ENCODE results near the gene EHBP1. TPM values are rescaled to one million over a fixed set of nuclear protein-coding genes. Genes with fewer than 3 reads are reported as not detected.

The EHBP1 gene
- total and polyA plus RNA-seq, 2 experiments from 2014 or later, result 27.2 to 47.9 TPM

DNA sequence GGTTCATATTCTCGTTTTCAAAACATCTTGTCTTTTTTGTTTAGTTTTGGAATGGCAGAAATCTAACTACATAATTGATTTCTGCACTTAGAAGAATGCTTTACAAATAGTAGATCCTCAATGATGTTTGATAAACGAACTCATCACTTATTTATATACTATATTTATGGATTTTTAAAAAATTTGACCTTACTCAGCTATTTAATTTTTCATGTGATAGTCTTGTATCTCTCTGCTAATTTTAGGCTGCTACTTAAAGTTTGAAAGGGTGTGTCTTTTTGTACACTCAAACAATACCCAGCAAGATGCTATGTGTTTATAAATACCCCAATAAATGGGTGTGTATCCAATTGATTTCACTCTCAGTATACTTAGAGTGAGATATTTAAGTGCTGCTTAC lies 86.9 kb downstream of the EHBP1 start (continued):
- TF ChIP-seq ZNF331 (CRISPR knock-in tag; IDR thresholded peaks at IDR 0.05; ENCODE audit: low read depth), result no peak
- TF ChIP-seq JUNB (IDR thresholded peaks at IDR 0.05; ENCODE audit: unreplicated experiment), result no peak
- no peak for TF ChIP-seq ETS1 (IDR thresholded peaks at IDR 0.05)
- TF ChIP-seq POLR2AphosphoS5 (IDR thresholded peaks at IDR 0.05; ENCODE audit: low read depth), result no peak
- no peak for TF ChIP-seq REST (IDR thresholded peaks at IDR 0.05; ENCODE audit: unreplicated experiment)
- no peak for TF ChIP-seq STAT1 (IDR thresholded peaks at IDR 0.05; ENCODE audit: unreplicated experiment)
- TF ChIP-seq EZH2 (IDR thresholded peaks at IDR 0.05; ENCODE audit: low read depth, unreplicated experiment), result no peak

DNA sequence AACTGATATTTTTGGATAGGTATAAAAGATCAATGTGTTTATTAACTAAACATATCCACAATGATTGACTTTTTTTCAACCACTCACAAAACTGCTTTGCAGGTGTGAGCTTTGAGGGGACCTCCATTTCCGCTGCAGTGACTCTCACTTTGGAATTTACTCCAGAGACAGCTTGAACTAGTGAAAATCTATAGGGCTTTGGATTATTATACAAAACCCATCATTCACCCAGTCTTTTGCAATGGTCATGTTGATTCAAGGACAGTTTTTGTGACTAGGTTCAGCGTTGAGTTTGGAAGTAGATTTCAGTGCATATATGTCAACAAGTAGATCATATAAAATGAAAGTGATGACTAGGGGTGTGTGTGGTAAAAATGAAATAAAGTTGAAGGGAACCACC lies 87.7 kb downstream of the EHBP1 start:
- no peak overlapping the region for H3K4me2 ChIP-seq
- H3K36me3 ChIP-seq (ENCODE audit: insufficient read depth), result no peaks in the 10 kb centered on the region
- no peak overlapping the region for H3K4me3 ChIP-seq
- no peak overlapping the region for H3K4me3 Mint-ChIP-seq
- H3K4me1 Mint-ChIP-seq, result no peaks in the 10 kb centered on the region
- no peak overlapping the region for H3K27ac Mint-ChIP-seq
- TF ChIP-seq, protein P1, sequence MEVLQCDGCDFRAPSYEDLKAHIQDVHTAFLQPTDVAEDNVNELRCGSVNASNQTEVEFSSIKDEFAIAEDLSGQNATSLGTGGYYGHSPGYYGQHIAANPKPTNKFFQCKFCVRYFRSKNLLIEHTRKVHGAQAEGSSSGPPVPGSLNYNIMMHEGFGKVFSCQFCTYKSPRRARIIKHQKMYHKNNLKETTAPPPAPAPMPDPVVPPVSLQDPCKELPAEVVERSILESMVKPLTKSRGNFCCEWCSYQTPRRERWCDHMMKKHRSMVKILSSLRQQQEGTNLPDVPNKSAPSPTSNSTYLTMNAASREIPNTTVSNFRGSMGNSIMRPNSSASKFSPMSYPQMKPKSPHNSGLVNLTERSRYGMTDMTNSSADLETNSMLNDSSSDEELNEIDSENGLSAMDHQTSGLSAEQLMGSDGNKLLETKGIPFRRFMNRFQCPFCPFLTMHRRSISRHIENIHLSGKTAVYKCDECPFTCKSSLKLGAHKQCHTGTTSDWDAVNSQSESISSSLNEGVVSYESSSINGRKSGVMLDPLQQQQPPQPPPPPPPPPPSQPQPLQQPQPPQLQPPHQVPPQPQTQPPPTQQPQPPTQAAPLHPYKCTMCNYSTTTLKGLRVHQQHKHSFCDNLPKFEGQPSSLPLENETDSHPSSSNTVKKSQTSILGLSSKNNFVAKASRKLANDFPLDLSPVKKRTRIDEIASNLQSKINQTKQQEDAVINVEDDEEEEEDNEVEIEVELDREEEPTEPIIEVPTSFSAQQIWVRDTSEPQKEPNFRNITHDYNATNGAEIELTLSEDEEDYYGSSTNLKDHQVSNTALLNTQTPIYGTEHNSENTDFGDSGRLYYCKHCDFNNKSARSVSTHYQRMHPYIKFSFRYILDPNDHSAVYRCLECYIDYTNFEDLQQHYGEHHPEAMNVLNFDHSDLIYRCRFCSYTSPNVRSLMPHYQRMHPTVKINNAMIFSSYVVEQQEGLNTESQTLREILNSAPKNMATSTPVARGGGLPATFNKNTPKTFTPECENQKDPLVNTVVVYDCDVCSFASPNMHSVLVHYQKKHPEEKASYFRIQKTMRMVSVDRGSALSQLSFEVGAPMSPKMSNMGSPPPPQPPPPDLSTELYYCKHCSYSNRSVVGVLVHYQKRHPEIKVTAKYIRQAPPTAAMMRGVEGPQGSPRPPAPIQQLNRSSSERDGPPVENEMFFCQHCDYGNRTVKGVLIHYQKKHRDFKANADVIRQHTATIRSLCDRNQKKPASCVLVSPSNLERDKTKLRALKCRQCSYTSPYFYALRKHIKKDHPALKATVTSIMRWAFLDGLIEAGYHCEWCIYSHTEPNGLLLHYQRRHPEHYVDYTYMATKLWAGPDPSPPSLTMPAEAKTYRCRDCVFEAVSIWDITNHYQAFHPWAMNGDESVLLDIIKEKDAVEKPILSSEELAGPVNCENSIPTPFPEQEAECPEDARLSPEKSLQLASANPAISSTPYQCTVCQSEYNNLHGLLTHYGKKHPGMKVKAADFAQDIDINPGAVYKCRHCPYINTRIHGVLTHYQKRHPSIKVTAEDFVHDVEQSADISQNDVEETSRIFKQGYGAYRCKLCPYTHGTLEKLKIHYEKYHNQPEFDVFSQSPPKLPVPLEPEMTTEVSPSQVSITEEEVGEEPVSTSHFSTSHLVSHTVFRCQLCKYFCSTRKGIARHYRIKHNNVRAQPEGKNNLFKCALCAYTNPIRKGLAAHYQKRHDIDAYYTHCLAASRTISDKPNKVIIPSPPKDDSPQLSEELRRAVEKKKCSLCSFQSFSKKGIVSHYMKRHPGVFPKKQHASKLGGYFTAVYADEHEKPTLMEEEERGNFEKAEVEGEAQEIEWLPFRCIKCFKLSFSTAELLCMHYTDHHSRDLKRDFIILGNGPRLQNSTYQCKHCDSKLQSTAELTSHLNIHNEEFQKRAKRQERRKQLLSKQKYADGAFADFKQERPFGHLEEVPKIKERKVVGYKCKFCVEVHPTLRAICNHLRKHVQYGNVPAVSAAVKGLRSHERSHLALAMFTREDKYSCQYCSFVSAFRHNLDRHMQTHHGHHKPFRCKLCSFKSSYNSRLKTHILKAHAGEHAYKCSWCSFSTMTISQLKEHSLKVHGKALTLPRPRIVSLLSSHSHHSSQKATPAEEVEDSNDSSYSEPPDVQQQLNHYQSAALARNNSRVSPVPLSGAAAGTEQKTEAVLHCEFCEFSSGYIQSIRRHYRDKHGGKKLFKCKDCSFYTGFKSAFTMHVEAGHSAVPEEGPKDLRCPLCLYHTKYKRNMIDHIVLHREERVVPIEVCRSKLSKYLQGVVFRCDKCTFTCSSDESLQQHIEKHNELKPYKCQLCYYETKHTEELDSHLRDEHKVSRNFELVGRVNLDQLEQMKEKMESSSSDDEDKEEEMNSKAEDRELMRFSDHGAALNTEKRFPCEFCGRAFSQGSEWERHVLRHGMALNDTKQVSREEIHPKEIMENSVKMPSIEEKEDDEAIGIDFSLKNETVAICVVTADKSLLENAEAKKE (CRISPR knock-in tag; IDR thresholded peaks at IDR 0.05), result no peak
- TF ChIP-seq EZH2 (IDR thresholded peaks at IDR 0.05; ENCODE audit: low read depth, unreplicated experiment) (no peak), EZH2phosphoT487 (IDR thresholded peaks at IDR 0.05; ENCODE audit: unreplicated experiment) (no peak), ZNF114 (CRISPR knock-in tag; IDR thresholded peaks at IDR 0.05) (no peak)
- TF ChIP-seq, protein P2, sequence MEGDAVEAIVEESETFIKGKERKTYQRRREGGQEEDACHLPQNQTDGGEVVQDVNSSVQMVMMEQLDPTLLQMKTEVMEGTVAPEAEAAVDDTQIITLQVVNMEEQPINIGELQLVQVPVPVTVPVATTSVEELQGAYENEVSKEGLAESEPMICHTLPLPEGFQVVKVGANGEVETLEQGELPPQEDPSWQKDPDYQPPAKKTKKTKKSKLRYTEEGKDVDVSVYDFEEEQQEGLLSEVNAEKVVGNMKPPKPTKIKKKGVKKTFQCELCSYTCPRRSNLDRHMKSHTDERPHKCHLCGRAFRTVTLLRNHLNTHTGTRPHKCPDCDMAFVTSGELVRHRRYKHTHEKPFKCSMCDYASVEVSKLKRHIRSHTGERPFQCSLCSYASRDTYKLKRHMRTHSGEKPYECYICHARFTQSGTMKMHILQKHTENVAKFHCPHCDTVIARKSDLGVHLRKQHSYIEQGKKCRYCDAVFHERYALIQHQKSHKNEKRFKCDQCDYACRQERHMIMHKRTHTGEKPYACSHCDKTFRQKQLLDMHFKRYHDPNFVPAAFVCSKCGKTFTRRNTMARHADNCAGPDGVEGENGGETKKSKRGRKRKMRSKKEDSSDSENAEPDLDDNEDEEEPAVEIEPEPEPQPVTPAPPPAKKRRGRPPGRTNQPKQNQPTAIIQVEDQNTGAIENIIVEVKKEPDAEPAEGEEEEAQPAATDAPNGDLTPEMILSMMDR (conservative IDR thresholded peaks at IDR 0.05; ENCODE audit: low read depth in 2 of 2), result no peak
- H3K4me1 ChIP-seq (ENCODE audit: insufficient read depth), result no peaks in the 10 kb centered on the region
- H3K9me3 Mint-ChIP-seq, result no peaks in the 10 kb centered on the region
- peaks cover under 1% of the 10 kb centered on the region; the same call in 1 of the 2 replicates for H4K20me1 ChIP-seq (replicated peaks; ENCODE audit: insufficient read depth)
- H3K79me2 ChIP-seq (replicated peaks; ENCODE audit: insufficient read depth), result no peaks in the 10 kb centered on the region; the same call in 1 of the 2 replicates
- H3K27ac ChIP-seq (ENCODE audit: low read depth), result no peak overlapping the region
- no peaks in the 10 kb centered on the region for H3K36me3 Mint-ChIP-seq (ENCODE audit: low read depth)
- no peaks in the 10 kb centered on the region for H3K9me2 ChIP-seq (ENCODE audit: insufficient read depth)
- no peak overlapping the region for H2AFZ ChIP-seq
- DNase-seq (ENCODE audit: low spot score) (no peak), ATAC-seq (no peak)
- no peaks in the 10 kb centered on the region for H3F3A ChIP-seq (replicated peaks; ENCODE audit: low read depth)
- no peaks in the 10 kb centered on the region for H3K27me3 Mint-ChIP-seq (ENCODE audit: insufficient read depth, low read depth, poor library complexity)
- H3K27me3 ChIP-seq (ENCODE audit: insufficient read depth), result no peaks in the 10 kb centered on the region

Measured in GM23338 (cell line).